Measurements from ENCODE around the gene KLHL9.

Gene KLHL9

GRCh38 chr9:21287280-21287679, 47.9 kb downstream of the KLHL9 start:
- H2AFZ ChIP-seq = no peak overlapping the region
- no peaks in the 10 kb centered on the region for H3K36me3 ChIP-seq (ENCODE audit: control insufficient read depth, insufficient read depth, low read length)
- no peak overlapping the region for H3K4me3 ChIP-seq (ENCODE audit: low read depth, low read length)
- no peaks in the 10 kb centered on the region for H3K79me2 ChIP-seq
- TF ChIP-seq CTCF (IDR thresholded peaks at IDR 0.05) = no peak
- H3K27ac ChIP-seq = no peak overlapping the region
- H3K4me2 ChIP-seq (ENCODE audit: low read length) = no peak overlapping the region
- no peak overlapping the region for H3K9ac ChIP-seq
- no peaks in the 10 kb centered on the region for H3K27me3 ChIP-seq (ENCODE audit: control insufficient read depth, insufficient read depth, low read length)
- peaks cover 6% of the 10 kb centered on the region for H3K9me3 ChIP-seq (ENCODE audit: control insufficient read depth, low read length)
- no peaks in the 10 kb centered on the region for H3K4me1 ChIP-seq

GRCh38 chr9:21286659-21287058, 48.5 kb downstream of the KLHL9 start:
- Histone ChIP-seq H3K9me3 (ENCODE audit: control insufficient read depth, low read length) (peaks cover 6% of the 10 kb centered on the region), H3K4me2 (ENCODE audit: low read length) (no peak overlapping the region), H3K4me1 (no peaks in the 10 kb centered on the region)

GRCh38 chr9:21286099-21286498, 49.1 kb downstream of the KLHL9 start:
- Histone ChIP-seq H3K27me3 (ENCODE audit: control insufficient read depth, insufficient read depth, low read length) (no peaks in the 10 kb centered on the region), H3K4me2 (ENCODE audit: low read length) (no peak overlapping the region), H3K4me3 (ENCODE audit: low read depth, low read length) (no peak overlapping the region), H3K27ac (no peak overlapping the region), H3K79me2 (no peaks in the 10 kb centered on the region), H3K36me3 (ENCODE audit: control insufficient read depth, insufficient read depth, low read length) (no peaks in the 10 kb centered on the region), H3K9me3 (ENCODE audit: control insufficient read depth, low read length) (peaks cover 6% of the 10 kb centered on the region), H3K4me1 (no peaks in the 10 kb centered on the region), H2AFZ (no peak overlapping the region), H3K9ac (no peak overlapping the region)
- no peak for TF ChIP-seq CTCF (IDR thresholded peaks at IDR 0.05)

More at GRCh38 chr9:21286659-21287058, 48.5 kb downstream of the KLHL9 start:
- no peak overlapping the region for H2AFZ ChIP-seq
- no peak overlapping the region for H3K27ac ChIP-seq
- H3K9ac ChIP-seq = no peak overlapping the region
- H3K27me3 ChIP-seq (ENCODE audit: control insufficient read depth, insufficient read depth, low read length) = no peaks in the 10 kb centered on the region
- no peaks in the 10 kb centered on the region for H3K36me3 ChIP-seq (ENCODE audit: control insufficient read depth, insufficient read depth, low read length)
- H3K4me3 ChIP-seq (ENCODE audit: low read depth, low read length) = no peak overlapping the region
- TF ChIP-seq CTCF (IDR thresholded peaks at IDR 0.05) = no peak
- no peaks in the 10 kb centered on the region for H3K79me2 ChIP-seq

- Histone ChIP-seq H3K9ac (no peak overlapping the region), H3K9me3 (ENCODE audit: control insufficient read depth, low read length) (no peaks in the 10 kb centered on the region), H2AFZ (no peak overlapping the region), H3K36me3 (ENCODE audit: control insufficient read depth, insufficient read depth, low read length) (no peaks in the 10 kb centered on the region), H3K4me3 (ENCODE audit: low read depth, low read length) (no peak overlapping the region), H3K79me2 (no peaks in the 10 kb centered on the region), H3K4me2 (ENCODE audit: low read length) (no peak overlapping the region), H3K4me1 (no peaks in the 10 kb centered on the region), H3K27ac (no peak overlapping the region), H3K27me3 (ENCODE audit: control insufficient read depth, insufficient read depth, low read length) (no peaks in the 10 kb centered on the region)
- no peak for TF ChIP-seq CTCF (IDR thresholded peaks at IDR 0.05)
Measured at GRCh38 chr9:21281275-21281674, 53.9 kb downstream of the KLHL9 start.
